ENCODE measurements around the gene KDM7A.

KDM7A gene

DNA sequence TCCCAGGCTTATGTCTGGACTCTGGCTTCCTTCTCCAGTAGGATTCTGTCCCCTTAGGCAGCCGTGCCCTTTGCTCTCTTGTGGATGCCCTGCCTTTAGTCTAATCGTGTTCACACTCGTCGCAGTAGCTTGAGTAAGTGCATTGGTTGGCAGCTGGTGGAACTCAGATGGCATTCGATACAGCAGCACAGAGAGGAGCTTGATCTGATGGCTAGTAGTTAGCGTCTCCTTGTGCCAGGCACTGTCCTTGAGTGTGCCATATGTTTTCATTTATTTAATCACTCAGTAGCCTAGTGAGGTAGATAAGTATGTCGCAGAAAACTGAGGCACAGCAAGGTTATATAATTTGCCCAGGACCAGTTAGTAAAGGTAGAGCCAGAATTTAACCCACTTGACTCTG, 95.9 kb downstream of the KDM7A start:
- peak; percentile 59 for ATAC-seq
- TF ChIP-seq TCF4 (CRISPR knock-in tag; IDR thresholded peaks at IDR 0.05; ENCODE audit: borderline replicate concordance) (peak; percentile 64; the same call in 1 of the 2 replicates), ARNTL (CRISPR knock-in tag; IDR thresholded peaks at IDR 0.05; ENCODE audit: borderline replicate concordance, low read depth) (no peak), ZNF565 (CRISPR knock-in tag; conservative IDR thresholded peaks at IDR 0.05; ENCODE audit: low read depth) (no peak), SNAI2 (CRISPR knock-in tag; IDR thresholded peaks at IDR 0.05) (0 out of 2 replicates have a peak, but pooled peaks have one; percentile 18)
- TF ChIP-seq, protein P1, sequence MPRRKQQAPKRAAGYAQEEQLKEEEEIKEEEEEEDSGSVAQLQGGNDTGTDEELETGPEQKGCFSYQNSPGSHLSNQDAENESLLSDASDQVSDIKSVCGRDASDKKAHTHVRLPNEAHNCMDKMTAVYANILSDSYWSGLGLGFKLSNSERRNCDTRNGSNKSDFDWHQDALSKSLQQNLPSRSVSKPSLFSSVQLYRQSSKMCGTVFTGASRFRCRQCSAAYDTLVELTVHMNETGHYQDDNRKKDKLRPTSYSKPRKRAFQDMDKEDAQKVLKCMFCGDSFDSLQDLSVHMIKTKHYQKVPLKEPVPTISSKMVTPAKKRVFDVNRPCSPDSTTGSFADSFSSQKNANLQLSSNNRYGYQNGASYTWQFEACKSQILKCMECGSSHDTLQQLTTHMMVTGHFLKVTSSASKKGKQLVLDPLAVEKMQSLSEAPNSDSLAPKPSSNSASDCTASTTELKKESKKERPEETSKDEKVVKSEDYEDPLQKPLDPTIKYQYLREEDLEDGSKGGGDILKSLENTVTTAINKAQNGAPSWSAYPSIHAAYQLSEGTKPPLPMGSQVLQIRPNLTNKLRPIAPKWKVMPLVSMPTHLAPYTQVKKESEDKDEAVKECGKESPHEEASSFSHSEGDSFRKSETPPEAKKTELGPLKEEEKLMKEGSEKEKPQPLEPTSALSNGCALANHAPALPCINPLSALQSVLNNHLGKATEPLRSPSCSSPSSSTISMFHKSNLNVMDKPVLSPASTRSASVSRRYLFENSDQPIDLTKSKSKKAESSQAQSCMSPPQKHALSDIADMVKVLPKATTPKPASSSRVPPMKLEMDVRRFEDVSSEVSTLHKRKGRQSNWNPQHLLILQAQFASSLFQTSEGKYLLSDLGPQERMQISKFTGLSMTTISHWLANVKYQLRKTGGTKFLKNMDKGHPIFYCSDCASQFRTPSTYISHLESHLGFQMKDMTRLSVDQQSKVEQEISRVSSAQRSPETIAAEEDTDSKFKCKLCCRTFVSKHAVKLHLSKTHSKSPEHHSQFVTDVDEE (CRISPR knock-in tag; IDR thresholded peaks at IDR 0.05), result no peak

DNA sequence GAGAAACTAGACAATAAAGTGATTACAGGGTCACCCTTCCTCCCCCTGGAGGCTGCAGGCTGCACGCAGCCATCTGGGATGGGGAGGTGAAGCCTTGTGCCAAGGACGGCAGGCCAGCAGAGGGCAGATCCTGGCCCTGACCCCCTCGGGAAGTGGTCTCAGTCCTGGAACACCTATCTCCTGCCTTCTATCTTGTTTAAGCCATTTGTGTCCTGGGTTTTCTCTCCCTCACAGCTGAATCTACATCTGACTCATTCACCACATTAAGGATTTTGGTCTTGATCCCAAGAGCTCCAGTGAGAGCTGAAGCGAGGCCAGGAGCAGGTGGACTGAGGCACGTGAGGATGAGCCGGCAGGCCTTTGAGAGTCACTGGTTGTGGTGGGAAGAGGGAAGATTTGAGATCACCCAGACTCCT, 97.7 kb downstream of the KDM7A start:
- ATAC-seq, result peak; percentile 79
- TF ChIP-seq SNAI2 (CRISPR knock-in tag; IDR thresholded peaks at IDR 0.05), result peak; percentile 6; the same call in 1 of the 2 replicates
- TF ChIP-seq ISL1 (CRISPR knock-in tag; IDR thresholded peaks at IDR 0.05), result no peak

DNA sequence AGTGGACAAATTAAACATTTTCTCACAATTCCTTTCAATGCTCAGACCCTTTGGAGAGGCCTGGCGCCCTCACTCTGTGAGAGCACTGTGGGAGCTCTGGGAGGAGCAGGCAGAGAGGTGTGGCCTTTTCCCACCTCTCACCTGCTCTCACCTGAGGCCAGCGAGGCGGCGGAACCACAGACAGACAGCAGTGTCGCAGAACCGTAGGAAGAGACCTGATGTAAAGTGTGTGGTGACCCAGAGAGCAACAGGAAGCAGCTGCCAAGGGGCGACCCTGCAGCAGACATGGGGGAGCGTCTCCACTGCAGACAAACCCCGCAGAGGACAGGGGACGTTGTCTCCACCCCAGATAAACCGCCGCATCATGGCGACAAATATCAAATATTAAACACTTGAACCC, 98.4 kb downstream of the KDM7A start:
- no peak for TF ChIP-seq ESRRG (CRISPR knock-in tag; IDR thresholded peaks at IDR 0.05)
- TF ChIP-seq BACH2 (CRISPR knock-in tag; IDR thresholded peaks at IDR 0.05; ENCODE audit: borderline replicate concordance), result no peak
- no peak for TF ChIP-seq SNAI2 (CRISPR knock-in tag; IDR thresholded peaks at IDR 0.05)
- TF ChIP-seq ISL1 (CRISPR knock-in tag; IDR thresholded peaks at IDR 0.05), result no peak
- no peak for TF ChIP-seq GLIS3 (CRISPR knock-in tag; IDR thresholded peaks at IDR 0.05)
- TF ChIP-seq RARB (CRISPR knock-in tag; IDR thresholded peaks at IDR 0.05), result no peak
- TF ChIP-seq, protein P2, sequence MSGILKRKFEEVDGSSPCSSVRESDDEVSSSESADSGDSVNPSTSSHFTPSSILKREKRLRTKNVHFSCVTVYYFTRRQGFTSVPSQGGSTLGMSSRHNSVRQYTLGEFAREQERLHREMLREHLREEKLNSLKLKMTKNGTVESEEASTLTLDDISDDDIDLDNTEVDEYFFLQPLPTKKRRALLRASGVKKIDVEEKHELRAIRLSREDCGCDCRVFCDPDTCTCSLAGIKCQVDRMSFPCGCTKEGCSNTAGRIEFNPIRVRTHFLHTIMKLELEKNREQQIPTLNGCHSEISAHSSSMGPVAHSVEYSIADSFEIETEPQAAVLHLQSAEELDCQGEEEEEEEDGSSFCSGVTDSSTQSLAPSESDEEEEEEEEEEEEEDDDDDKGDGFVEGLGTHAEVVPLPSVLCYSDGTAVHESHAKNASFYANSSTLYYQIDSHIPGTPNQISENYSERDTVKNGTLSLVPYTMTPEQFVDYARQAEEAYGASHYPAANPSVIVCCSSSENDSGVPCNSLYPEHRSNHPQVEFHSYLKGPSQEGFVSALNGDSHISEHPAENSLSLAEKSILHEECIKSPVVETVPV (CRISPR knock-in tag; IDR thresholded peaks at IDR 0.05), result no peak
- no peak for TF ChIP-seq ZFP3 (CRISPR knock-in tag; IDR thresholded peaks at IDR 0.05)
- TF ChIP-seq TOX (CRISPR knock-in tag; IDR thresholded peaks at IDR 0.05; ENCODE audit: borderline replicate concordance), result no peak
- no peak for TF ChIP-seq CSDC2 (CRISPR knock-in tag; IDR thresholded peaks at IDR 0.05)
- no peak for TF ChIP-seq PPARA (CRISPR knock-in tag; IDR thresholded peaks at IDR 0.05; ENCODE audit: borderline replicate concordance)
- no peak for TF ChIP-seq ZNF70 (CRISPR knock-in tag; IDR thresholded peaks at IDR 0.05)
- no peak for TF ChIP-seq TCF4 (CRISPR knock-in tag; IDR thresholded peaks at IDR 0.05; ENCODE audit: borderline replicate concordance)
- no peak for TF ChIP-seq ARNTL (CRISPR knock-in tag; IDR thresholded peaks at IDR 0.05; ENCODE audit: borderline replicate concordance, low read depth)
- TF ChIP-seq, protein P1 (CRISPR knock-in tag; IDR thresholded peaks at IDR 0.05), result no peak
- TF ChIP-seq ZNF8 (CRISPR knock-in tag; IDR thresholded peaks at IDR 0.05), result no peak
- TF ChIP-seq OSR1 (CRISPR knock-in tag; IDR thresholded peaks at IDR 0.05), result no peak
- TF ChIP-seq, protein P3, sequence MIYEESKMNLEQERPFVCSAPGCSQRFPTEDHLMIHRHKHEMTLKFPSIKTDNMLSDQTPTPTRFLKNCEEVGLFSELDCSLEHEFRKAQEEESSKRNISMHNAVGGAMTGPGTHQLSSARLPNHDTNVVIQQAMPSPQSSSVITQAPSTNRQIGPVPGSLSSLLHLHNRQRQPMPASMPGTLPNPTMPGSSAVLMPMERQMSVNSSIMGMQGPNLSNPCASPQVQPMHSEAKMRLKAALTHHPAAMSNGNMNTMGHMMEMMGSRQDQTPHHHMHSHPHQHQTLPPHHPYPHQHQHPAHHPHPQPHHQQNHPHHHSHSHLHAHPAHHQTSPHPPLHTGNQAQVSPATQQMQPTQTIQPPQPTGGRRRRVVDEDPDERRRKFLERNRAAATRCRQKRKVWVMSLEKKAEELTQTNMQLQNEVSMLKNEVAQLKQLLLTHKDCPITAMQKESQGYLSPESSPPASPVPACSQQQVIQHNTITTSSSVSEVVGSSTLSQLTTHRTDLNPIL (CRISPR knock-in tag; IDR thresholded peaks at IDR 0.05; ENCODE audit: low read depth), result no peak
- TF ChIP-seq ZFP30 (CRISPR knock-in tag; IDR thresholded peaks at IDR 0.05), result no peak
- TF ChIP-seq ZNF565 (CRISPR knock-in tag; conservative IDR thresholded peaks at IDR 0.05; ENCODE audit: low read depth), result no peak
- ATAC-seq, result no peak

DNA sequence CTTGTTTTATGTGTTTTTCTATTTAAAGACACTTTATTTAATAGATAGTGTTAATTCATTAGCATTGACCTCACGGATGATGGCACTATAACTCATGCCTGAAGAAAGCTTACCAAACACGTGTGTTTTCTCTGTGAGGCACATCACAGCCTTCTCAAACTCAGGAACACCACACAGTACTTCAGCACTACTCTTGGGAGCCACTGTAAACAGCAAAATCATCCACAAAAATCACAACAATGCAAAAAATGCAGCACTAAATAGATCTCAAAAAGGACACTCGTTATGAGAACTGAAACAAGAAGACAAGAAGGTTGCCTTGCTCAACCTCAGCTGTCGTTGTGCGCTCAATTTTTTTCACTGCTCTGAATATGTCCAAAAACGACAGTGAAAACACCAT, 102.0 kb downstream of the KDM7A start:
- no peak; the same call in 2 of the 3 replicates for ATAC-seq
- TF ChIP-seq OSR1 (CRISPR knock-in tag; IDR thresholded peaks at IDR 0.05) (no peak), ZFP30 (CRISPR knock-in tag; IDR thresholded peaks at IDR 0.05) (no peak), GLIS3 (CRISPR knock-in tag; IDR thresholded peaks at IDR 0.05) (no peak), ISL1 (CRISPR knock-in tag; IDR thresholded peaks at IDR 0.05) (no peak), ARNTL (CRISPR knock-in tag; IDR thresholded peaks at IDR 0.05; ENCODE audit: borderline replicate concordance, low read depth) (no peak), ZNF565 (CRISPR knock-in tag; conservative IDR thresholded peaks at IDR 0.05; ENCODE audit: low read depth) (no peak), ESRRG (CRISPR knock-in tag; IDR thresholded peaks at IDR 0.05) (no peak)
- TF ChIP-seq, protein P4, sequence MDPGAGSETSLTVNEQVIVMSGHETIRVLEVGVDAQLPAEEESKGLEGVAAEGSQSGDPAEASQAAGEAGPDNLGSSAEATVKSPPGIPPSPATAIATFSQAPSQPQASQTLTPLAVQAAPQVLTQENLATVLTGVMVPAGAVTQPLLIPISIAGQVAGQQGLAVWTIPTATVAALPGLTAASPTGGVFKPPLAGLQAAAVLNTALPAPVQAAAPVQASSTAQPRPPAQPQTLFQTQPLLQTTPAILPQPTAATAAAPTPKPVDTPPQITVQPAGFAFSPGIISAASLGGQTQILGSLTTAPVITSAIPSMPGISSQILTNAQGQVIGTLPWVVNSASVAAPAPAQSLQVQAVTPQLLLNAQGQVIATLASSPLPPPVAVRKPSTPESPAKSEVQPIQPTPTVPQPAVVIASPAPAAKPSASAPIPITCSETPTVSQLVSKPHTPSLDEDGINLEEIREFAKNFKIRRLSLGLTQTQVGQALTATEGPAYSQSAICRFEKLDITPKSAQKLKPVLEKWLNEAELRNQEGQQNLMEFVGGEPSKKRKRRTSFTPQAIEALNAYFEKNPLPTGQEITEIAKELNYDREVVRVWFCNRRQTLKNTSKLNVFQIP (CRISPR knock-in tag; IDR thresholded peaks at IDR 0.05; ENCODE audit: borderline replicate concordance, low read depth), result no peak
- TF ChIP-seq, protein P3 (CRISPR knock-in tag; IDR thresholded peaks at IDR 0.05; ENCODE audit: low read depth), result no peak

Measured in SK-N-SH treated with all-trans-retinoic acid at 6 μM for 48 hours (cell line).